G401.6 (cell line): ENCODE data around the gene PIGC.

Source experiments
- FAIRE-seq: peaks from 2 replicates; lab custom pipeline; 2012; peaks lifted over from hg19 to GRCh38; lab: Jason Lieb, UNC

Gene PIGC

DNA sequence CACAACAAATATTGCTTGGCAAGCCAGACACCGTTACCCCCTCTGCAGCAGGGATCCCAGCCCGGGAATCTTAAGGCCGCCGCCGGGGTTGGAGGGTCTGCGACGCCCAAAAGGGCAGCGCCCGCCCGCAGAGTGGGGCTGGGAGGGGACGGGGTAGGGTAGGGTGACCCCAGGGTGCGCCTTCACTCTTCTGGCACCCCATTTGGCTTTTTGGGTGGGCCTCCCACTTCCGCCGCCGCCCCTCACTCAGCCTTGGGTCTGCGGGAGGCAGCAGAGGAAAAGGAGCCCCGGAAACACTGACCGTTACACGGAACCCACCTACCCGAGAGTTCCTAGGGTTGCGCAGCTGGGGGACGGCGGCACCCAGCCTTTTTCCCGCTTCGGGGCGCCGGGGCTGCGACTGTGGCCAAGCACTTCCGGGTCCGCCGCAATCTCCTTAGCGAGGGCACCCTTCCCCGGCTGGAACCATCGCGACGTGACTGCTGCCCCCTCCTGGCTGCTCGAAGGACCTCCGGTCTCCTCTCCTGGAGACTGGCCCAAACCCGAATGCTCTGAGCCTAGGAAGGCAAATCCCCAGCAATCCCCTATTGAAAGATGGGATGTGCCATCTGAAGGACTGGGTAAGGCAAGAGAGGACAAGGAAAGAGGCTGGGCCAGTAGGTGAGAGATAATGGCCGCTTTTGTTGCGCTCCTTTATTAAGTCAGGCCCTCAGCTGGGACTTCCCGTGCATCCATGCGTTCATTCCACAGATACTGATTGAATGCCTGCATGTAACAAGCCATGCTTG, at the start of gene PIGC:
TSS of gene PIGC (minus strand) at position 404 of the 788 bp plus-strand sequence. CDS start 1,447 bp downstream, outside the sequence.
- FAIRE-seq = peak; percentile 91

DNA sequence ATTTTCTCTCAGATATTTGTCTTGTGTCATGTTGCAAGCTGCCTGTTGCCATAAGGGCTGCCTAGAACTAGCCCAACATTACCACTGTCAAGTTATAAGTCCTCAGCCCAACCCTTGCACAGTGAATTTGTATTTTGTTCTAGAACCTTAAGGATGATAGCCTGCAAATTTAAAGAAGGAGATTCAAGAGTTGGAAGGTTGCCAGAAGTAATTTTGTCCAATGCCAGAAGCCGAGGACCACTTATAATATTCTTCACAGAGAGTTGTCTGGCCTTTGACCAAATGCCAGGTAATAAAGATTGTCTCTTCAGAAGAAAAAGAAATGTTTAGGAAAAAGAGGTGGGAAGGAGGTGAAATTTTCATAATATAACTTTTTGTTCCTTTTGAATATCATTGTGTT, 48.6 kb upstream of the PIGC start:
- FAIRE-seq = no peak

DNA sequence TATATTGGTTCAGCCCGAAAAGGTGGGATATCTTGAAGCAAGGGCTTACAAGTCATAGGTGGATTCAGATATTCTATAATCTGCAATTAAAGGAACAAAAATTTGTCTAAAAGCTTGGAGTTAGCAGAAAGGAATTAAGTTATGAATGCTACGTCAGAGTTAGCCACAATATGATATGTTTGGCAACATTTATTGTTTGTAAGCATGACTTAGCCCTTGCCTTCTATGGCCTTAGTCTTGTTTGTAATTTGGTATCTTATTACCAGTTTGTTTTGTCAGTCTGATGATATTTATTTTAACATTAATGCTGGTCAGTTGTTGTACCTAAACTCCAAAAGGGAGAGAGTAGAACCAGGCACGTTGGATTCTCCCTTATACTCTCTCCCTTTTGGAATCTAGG, 46.0 kb upstream of the PIGC start:
- FAIRE-seq = no peak

DNA sequence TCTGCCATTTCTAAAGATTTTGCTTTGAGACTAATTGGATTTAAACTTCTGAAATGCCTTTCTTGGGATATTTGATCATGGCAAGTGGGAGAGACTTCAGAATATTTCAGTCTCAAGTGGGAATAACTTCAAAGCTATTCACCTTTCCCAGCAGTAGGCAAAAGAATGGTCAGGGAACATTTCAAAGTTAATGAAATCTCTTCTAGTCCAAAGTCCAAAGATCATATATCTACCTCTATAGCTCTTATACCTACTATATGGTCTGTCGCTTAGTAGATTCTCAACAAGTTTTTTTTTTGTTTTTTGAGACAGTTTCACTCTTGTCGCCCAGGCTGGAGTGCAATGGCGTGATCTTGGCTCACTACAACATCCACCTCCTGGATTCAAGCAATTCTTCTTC, 44.5 kb upstream of the PIGC start:
- no peak for FAIRE-seq

DNA sequence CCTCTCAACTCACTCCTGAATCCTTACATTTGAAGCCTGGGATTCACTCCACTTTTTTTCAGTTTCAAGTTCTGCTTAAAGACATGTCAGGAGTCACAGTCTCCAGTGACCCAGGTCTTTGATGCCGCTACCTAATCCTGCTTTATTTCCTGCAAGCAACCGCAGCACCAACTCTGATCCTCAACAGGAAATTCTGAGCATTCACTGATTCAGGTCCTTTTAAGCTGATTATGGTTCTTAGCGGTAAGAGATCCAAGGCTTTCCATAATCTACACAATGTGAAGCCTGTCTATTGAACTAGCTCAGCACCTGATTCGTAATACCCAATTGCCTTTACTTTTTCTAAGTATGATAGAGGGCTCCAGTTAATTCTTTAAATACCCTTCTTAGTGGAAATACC, 43.7 kb upstream of the PIGC start:
- FAIRE-seq = no peak

DNA sequence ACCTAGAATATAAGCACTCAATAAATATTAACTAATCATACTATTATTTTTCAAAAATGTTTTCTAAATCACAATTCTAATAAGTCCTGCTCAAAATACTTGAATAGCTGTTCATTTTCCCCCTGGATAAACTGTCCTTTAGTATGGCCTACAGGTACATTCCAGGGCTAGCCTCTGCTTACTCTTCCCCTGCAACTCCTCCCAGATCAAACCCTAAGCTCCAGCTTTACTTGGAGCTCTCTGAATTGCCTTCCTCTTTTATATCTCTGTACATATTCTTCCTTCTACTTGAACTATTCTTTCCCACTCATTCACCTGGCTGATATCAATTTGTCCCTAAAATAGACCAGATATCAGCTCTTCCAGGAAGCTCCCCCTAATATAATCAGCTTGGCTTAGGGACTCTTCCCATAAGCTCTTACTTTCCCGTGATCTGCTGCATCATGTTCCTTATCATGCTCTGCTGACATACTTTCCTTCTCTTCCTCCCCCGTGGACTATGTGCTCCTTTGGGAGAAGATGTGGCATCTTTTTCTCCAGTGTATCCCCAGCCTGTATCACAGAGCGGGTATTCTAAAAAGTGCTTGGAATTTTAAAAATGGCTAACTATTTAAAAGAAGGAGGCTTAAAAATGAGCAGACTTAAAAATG, 43.1 kb upstream of the PIGC start:
- FAIRE-seq = no peak

DNA sequence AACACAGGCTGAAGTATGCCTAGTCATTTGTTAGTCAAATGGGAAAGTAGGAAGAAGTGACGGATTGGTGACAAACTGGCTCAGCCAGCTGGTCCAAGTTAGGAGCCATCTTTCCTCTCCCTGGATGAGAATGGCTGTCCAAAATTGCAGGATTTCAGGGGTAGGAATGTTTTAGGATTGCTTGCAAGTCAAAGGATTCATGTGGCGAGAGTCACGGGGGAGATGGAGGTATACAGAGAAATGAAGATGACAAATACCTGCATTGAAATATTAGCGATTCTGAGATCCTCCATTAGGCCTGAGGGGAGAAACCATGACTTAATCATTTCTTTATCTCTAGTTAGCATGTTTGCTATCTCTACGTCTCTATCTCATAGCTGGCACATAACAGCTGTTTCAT, 41.8 kb upstream of the PIGC start:
- FAIRE-seq = no peak

DNA sequence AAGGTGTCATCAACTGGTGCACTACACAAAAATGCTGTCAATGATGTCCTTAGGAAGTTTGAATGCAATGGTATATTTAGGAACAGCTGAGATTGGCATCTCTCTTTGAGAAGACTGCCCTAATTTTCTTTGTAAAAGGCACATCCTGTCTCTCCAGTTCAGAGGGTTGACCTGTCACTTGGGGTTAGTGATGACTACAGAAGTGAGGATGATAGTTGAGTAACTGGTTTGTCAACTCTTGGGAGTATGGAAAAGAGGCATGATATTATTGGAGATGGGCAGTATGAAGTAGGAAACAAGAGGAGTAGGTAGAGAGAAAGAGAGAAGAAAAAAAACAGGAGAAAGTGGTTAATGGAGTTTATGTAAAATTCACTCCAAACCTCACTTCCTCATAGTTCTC, 40.4 kb upstream of the PIGC start:
- FAIRE-seq = no peak

DNA sequence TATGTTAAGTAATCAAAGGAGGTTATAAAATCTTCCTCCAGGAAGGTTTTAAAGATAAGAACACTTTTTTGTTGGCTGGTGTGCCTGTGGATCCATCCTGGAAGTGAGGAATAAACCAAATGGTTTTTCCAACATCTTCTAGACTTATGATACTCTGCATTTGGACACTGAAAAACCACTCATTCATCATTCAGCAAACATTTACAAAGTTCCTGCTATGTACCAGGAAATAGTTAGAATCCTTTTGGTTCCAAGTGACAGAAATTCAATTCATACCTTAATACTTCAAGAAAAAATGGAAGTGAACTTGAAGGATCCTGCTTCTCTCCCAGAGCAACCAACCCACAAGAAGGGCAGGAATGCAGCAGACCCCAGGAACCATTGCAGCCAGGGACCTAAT, 39.6 kb upstream of the PIGC start:
- FAIRE-seq = no peak

DNA sequence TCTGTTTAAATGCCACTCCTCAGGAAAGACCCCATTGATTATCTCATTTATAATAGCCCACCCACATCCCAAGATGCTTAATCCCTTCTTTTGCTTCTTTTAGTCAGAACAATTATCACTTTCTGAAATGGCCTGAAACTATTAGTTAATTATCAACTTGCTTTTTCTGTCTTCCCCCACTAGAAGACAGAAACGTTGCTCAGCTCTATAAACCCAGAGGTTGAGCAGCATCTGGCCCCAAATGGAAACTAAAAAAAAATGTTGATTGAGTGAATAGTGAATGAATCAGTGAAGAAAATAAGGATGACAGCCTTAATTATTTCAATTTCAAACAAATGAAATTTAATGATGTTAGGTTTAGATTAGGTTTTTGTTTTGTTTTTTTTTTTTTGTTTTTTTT, 38.2 kb upstream of the PIGC start:
- no peak for FAIRE-seq

DNA sequence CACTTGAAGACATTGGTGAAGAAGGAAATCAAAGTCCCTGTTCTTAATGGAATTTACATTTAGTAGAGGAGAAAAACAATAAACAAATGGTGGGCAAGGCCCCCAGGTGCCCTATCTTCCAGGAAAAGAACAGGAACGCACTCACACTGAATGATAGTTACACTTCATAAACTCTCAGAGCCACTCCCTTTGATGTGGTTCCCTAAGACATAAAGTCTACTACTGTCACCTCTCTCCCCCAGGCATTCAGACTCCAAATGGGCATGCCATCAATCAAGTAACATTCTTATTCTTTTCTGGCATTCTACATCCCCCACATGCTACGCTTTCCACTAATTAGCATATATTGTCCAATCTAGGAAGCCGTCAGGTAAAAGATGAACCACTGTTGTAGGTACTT, 36.6 kb upstream of the PIGC start:
- FAIRE-seq = no peak

DNA sequence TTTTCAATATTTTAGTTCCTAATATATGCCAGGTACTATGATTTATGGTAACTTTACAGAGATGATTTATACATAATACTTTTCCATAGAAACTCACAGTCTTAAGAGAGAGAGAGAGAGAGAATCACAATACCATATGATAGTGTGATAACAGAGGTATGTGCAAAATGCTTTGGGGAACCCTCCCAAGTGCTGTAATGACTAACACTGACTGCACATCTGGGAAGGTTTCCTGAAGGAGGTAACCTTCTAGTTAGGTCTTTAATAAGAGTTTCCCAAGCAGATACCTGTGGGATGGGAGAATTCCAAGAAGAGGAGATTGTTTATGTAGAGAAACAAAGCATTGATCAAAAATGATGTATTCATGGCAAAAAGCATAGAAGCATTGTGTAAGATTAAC, 34.6 kb upstream of the PIGC start:
- no peak for FAIRE-seq

DNA sequence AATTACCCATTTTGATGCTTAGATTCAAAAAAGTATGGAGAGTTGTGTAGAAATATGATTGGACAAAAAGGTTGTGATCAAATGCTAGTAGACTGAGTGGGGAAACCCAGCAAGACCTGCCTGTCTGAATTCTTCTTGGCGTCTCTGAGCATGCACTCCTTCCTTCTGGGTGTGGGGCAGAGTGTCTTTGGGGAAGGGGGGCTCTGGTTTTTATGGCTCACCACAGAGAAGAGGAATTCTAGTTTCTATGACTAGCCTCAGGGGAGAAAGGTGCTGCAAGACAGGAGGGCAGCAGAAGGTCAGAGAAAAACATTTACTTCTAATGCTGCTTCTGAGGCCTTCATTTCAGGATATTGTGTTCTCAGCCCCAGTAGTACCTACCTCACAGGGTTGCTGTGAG, 33.9 kb upstream of the PIGC start:
- FAIRE-seq = no peak

DNA sequence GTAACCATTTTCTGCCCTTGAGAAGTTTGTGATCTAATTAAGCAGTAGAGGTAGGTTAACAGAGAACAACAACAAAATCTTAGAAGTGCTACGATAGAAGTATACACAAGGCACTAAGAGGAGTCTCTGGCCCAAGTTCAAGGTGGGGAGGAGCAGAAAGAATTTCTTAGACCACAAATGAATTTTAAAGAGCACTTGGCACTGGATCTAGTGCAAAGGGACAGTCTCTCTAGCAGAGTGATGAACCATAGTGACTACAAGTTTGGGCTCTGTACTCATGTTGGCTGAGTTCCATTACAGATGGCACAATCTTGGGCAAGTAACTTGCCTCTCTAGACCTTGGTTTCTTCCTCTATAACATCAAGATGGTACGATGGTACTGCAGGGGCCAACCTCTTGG, 33.3 kb upstream of the PIGC start:
- no peak for FAIRE-seq

DNA sequence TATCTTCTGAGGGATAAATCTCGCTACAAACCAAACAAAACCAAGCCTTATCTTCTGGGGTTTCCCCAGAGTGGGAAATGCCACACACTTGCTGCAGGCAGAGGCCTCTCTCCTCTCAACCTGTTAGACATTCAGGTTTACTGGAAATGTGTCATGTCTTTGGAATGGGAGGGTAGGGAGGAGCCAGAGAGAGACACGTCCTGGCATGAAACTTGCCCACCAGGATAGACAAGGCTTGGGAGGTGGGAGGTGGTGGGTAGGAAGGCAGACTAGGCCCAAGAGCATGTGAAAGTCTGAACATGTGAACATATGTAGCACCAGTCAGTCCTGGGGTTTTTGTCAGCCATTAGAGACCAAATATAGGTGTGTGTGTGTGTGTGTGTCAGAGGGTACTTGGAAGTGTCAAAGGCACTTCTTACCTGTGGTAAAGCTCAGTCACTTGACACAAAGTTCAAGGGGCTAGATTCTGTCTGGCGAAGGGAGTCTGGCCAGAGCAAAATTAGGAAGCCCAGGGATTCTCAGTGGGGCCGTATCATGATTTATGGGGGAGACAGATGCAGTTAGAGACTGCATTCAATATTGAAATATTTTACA, 32.4 kb upstream of the PIGC start:
- no peak for FAIRE-seq

DNA sequence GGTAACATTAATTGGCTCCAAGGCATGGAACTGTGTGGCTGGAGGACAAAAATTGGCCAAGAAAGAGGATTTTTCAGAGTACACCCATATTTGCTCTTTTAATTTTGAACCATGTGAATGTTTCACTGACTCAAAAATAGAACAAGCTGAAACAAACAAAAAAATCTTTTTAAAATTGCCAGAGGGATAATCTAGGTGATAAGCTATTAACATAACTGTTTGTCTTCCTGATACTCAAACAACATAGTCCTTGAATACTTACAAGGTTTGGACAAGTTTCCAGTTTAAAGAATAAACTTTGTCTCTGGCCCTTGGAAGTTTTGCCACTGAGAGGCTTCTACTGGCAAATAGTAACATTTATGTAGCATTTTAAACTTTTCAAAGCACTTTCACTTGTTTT, 30.0 kb upstream of the PIGC start:
- FAIRE-seq = no peak

DNA sequence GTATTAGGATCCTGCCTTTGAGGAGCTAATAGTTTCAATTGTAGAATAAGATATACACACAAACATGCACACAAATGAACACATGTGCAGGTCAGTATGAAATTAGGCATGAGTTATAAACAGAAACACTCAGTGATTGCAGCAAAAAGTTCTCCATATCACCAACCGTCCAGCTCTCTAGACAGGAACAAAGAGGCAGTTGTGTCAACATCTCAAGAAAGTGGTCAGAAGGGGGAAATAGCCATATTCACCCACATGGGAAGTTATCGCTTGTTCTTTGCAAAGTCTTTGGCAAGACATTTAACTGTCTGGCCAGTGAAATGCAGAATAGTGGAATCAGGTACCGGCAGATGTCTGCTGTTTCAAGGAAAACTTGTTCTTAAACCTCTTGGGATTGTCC, 29.4 kb upstream of the PIGC start:
- FAIRE-seq = no peak

DNA sequence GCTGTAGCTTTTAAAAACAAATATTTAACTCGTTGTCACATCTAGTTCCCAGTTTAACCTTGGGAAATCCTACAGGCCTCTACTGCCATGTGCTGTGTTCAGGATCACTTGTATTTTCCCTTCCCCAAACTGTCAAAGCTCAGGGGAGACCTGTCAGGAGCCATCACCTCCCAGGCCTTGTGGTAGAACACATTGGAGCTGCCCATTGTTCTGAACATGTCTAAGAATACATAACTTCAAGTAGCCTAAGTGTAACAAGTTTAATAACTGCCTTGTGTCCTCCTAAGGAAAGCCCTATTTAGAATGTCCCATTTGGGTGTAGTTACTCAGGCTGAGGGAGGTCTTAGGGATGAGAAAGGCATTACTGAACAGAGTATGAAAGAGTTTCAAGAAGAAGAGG, 28.6 kb upstream of the PIGC start:
- no peak for FAIRE-seq

DNA sequence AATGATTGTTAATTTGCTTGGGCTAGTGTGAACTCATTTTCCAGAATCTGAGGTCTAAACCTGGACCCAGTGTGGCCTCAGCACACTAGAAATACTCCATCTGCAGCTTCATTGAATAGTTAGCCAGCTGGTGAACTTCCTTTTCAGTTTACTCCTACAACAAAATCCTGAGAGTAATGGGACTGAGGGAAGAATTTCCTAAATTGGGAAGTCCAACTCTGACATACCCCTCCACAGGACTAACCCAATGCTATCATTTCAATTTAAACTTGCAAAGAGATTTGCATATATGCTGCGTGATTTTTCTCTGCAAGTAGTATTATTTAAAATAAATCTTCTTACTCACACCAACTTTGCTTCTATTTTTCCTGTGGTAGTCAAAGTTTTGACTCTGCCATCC, 27.8 kb upstream of the PIGC start:
- no peak for FAIRE-seq

DNA sequence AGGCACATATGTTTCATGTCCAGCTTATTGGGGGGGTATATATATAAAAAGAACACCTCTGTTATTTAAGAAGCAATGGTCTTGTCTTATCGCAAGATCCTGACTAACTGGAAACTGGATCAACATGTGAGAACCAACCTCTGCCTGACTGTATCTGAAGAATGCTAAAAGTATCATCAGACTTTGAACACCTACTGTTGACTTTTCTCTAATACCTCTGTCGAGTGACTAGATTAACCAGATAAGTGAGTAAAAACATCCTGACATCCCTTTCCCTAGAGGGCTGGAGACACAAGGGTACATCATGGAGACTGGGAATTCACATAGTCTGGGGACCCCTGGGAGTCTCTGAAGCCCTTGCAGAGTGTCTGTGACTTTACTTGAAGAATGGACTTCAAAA, 26.3 kb upstream of the PIGC start:
- no peak for FAIRE-seq

DNA sequence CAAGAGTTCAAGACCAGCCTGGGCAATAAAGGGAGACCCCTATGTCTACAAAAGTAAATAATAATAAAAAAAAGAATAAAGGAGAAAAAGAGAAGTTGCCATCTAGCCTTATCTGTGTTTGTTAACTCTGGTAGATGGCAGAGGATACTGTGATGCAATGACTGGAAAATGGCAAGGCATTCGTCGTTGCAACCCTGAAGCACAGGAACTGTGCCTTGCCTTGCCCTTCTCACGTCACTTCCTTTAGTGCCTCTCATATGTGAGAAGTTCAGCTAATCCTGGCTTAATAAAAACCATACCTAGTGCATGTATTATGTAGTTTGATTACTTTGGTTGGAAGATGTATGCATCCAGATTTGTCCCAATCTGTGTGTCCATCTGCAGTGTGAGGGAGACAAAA, 25.8 kb upstream of the PIGC start:
- FAIRE-seq = no peak

DNA sequence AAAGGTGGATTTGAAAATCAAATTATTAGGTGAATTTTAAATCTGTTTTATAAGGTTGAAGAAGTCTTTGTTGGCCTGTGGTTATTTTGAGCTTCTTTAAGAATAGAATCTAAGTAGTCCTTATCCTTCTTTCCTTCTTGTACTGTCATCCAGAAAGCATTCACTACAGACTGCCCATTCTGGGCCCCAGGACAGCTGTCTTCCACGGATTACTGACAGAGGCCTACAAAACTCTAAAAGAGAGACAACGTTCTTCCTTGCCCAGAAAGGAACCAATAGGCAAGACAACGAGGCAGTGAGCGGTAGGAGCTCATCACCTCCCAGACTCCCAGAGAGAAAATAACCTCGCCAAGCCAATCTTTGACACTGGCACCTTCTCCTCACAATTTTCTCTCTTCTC, 24.4 kb upstream of the PIGC start:
- no peak for FAIRE-seq

DNA sequence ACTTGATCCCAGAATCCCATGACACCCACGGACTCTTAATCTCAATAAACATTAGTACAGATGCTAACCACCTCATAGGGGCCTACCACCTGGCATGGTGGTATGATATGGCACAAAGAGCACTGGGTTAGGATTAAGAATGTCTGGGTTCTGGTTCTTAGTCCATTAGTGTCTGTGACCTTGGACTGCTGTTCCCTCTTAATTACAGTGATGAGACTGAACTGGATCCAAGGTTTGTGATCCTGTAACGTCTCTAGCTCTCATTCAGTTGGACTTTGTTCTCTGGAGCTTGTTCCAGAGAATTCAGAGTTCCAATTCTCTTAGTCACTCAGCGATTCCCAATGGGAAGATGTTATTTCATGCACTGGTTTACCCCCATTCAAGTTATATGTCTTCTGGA, 23.6 kb upstream of the PIGC start:
- no peak for FAIRE-seq
